SW 1271 (cell line): ENCODE results near the gene HHEX.

ENCODE experiments used
- DNase-seq, 2 experiments: peaks; one replicate each; lab custom pipeline; 2025; lab: John Stamatoyannopoulos, UW

HHEX gene

DNA sequence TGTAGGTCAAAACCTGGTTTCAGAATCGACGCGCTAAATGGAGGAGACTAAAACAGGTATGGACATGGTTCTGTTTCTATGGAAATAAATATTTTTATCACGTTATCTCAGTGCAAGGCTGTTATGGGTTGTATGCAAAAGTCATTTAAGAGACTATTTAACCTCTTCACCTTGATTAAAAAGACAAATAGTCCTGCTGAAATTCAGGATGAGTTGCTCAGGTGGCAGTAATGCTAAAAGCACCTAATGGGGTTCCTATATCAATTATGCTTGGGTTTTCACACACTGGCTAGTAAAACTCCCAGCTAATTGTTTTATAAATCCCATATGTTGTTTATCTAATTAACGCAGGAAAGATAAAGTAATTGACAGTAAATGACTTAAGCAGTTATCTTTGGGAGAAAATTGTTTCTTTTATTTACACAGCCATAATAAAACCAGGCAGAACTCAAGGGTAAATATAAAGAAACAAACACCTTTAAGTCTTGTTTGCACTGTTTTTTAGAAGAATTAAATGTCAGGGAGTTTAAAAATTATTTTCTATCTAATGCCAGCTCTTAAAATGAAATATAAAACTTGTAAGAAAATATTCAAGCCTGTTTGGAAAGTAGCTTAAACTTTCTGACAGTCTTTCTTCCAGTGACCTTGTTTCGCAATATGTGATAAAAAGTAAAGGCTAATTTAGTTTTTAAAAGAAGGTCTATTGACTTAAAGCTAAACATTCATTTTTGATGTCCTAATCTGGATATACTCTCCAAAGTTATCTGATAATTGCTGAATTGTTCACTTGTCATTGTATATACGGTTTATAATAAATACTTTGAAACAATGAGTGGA is 3.2 kb downstream of the HHEX start:
- DNase-seq, result no peak

- DNase-seq, result no peak
These were observed 3.8 kb downstream of the HHEX start for GRCh38 chr10:92693534-92693893.

GRCh38 chr10:92695679-92696605 is 6.2 kb downstream of the HHEX start:
- DNase-seq, result no peak

DNA sequence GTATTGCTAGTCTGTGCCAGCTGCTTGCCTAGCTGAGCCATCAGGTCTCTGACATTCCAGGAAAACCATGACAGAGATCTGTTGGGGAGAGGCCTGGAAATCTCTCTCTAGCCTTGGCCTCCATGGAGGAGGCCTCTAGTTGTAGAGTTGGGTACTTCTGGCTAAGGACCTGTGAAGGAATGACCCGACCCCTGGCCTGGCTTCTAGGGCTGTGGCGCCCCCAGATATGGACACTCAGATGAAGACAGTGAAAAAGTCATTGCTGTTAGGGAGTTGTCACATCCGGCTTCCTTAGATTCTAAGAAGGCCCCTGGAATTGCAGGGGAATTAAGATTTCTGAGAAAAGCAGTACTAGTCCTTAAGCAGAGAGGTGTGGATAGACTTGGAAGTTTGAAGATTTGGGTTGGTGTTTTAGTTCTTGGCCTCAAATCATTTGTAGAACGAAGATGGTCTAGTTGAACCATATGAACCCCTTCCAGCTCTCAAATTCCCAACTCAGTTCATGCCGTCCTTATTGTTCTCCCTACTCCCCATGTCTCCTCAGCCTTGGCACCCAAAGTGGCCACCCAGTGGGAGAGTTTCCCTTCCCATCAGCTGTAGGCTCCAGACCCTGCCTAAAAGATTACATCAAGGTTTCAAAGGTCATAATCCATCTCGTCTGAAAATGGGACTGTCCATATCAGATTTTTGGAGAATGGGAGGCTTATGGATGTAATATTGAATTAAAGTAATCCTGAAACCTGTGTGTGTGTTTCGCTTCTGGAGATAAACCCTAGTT is 7.0 kb downstream of the HHEX start:
- DNase-seq, result no peak

DNA sequence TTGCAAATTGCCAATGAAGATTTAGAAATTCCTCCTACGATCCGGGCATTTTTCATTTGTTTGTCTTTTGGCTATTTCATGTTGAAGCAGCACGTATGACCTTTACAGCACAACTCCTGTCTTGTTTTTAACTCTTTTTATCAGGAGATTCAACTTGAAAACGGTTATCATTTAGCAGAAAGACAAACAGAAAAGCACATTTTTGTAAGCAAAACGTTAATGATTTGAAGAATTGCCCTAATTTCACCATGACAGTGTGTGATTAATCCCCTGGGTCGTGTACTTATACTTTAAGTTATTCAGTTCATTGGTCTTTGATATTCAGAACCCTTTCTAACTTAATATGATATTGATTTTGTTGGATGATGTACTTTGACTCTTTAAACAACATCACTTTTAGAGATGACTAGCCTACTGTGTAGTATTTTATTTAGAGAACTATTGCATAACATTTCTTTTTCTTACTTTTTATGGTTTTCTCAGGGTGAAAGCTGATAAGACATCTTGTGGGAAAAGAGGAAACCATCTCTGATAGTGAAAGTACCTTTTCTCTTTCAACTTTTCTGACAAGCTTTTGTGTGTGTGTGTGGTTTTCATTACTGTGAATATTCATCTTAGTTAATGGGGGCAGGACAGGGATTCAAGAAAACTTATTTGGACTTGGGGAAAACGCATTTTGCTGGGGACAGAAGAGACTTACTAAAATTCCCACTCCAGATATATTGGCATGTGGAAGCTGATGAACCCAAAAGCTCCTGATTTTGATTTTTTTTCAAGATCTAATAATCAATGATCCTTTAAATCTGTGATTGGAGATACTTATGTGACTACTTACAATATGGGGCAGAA is 8.1 kb downstream of the HHEX start:
- no peak for DNase-seq

DNA sequence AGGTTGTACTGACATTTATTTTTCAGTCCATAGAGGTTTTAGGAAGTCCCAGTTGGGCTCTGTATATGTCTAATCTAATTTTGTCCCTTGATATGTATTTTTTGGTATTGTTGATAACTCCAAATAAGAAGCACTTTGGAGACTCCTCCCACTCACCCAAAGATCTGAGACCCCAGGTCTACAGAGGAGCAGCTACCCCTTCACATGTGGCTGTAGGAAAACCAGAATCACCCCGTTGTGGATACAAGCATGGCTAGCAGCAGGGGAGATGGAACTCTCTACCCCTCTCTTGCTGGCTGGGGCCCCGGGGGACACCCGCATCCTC is 9.4 kb downstream of the HHEX start:
- DNase-seq, result no peak

GRCh38 chr10:92699518-92700381 is 10.0 kb downstream of the HHEX start:
- no peak for DNase-seq

DNA sequence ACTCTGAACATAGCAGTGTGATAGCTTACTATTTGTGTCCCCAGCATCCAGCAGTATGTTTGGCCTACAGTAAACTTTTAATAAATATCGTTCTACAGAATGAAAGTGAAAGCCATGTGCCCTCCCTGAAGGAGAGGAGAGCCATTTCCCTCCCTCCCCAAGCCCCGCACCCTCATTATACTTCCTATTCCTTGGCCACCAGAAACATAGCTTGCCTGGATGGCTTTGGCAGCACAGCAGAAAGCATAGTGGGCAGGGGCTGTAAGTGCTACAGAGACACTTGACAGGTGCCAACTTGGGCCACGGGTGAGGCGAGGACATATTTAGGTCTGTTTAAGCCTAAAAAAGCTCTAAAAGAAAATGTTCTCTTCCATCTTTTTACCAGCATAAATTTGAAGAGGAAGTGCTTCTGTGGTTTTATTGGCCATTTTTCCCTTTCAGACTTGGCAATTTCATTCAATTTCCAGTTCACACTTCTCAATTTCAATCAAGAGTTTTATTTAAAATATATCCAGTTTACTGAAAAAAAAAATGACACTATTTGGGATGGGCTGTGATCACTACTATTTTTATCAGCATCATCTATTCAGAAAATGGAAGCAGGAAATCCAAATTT is 12.7 kb downstream of the HHEX start:
- DNase-seq, result no peak

- DNase-seq, result no peak
These were observed 22.5 kb downstream of the HHEX start for GRCh38 chr10:92712016-92712889.

DNA sequence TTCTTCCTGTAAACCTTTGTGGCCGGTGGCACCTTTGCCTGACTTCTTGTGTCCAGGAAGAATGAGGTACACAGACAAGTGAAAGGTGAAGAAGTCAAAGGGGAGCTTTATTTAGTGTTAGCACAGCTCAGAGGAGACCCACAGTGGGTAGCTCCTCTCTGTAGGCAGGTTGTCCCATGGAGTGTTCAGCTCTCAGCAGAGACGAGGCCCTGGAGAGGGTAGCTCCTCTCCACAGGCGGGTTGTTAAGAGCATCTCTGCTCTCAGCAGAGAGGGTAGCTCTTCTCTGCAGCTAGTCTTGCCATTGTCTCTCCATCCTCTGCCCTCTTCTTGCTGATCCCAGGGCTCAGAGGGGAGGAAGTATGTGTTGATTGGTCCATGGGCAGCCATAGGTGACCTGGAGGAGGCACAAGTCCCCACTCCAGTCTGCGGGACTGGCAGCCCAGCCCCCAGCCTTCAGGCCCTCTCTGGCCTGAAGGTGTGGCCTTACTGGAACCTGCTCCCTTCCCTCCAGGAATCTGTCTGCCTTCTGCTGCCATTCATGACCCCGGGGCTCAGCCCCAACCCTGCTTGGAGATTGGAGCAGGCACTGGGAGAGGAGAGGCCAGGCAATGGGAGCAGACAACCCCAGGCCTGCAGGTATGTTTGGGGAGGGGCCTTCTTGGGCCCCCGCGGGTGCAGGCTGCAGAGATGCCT is 24.5 kb downstream of the HHEX start:
- DNase-seq, result no peak

GRCh38 chr10:92714872-92715271 is 25.1 kb downstream of the HHEX start:
- no peak for DNase-seq

DNA sequence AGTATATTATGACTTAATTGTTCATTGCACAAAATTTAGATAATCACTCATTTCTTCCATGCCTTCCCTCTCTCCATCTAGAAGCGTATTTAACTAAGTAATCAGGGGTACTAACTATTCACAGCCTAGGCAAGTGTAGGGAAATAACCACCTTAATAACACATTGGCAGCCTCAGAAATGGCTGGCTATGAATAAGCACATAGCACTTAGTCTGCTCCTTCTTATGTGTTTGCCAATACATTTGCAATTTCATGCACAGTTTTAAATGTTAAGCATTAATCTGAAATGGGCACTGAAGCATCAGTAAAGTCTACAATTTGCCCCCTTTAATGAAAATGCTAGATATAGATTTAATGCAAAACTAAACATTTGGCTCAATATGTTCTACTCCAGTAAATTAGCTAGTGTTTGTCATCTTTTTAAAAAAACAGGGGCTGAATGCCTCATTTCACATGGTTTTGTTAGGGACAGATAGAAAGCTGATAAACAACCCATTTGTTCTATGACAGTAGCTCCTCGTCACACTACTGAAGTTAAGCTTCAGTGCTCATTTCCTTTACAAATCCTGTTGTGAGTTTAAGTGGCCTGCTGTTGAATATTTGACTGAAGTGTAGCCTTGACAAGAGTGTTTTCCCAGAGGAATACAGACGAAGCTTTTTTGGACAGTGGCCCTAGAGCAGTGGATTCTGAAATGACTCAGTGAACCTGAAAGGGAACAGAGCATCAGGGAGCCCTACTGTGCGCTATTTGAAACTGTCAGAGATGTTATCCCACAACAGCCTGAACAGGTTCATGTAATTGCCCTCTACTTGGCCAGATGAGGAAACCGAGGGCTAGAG is 30.5 kb downstream of the HHEX start:
- DNase-seq, result no peak

GRCh38 chr10:92720831-92721165 is 31.0 kb downstream of the HHEX start:
- DNase-seq, result no peak

- DNase-seq, result no peak
These were observed 32.6 kb downstream of the HHEX start for GRCh38 chr10:92722349-92722748.

- DNase-seq, result no peak
These were observed 37.4 kb downstream of the HHEX start for GRCh38 chr10:92727141-92727540.

DNA sequence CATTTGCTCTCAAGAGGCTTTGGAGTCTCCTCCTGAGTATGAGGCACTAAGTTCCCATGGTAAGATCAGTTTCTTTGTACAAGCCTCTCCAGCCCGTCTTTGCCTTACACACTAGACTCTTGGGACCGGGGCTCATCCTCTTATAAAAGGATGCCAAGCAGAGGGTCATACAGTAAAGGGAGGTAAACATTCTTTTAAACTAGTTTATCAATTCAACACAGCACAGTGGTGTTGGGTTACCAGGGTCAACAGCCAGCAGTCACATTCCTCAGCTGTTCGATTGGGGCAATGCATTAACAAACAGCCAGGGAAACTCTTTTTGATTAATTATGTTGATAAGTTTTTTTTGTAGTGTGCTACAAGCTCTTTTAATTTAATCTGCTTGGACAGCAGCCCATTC is 37.8 kb downstream of the HHEX start:
- DNase-seq, result no peak

GRCh38 chr10:92729886-92730285 is 40.1 kb downstream of the HHEX start:
- no peak for DNase-seq

DNA sequence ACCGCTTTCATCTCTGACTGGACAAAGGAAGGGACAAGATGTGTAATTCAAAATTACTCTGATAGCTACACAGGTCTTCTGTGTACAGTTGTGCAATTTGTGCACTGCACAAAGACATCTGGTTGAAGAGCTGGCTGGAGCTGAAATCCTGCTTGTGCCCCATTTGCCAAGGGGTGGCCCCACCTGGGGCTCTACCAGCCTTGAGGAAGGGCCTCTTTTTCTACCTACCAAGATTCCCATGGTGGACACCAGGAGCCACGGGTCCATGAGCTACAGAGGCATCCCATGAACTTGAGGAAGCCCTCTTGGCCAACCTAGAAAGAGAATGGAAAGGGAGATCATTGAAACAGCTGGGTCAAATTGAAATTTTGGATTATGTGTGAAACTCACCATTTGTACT is 43.2 kb downstream of the HHEX start:
- DNase-seq, result no peak
